HG02884 (cell line): ENCODE measurements around the gene SLC2A3.
A peak's percentile ranks its signal among the peaks of the same experiment; 100 is the strongest.
"Not testable (repeated sequence)": the region's sequence is repeated elsewhere in the genome, so short reads cannot be mapped to it uniquely, and the experiment has no call there.

Experiments used
- ATAC-seq: cut with Tn5 transposase; IDR thresholded peaks from one replicate; pipeline ENCODE4 v1.9.1; 2021; ENCODE audit warnings: mild to moderate bottlenecking, moderate library complexity; ENCODE audit not compliant: unreplicated experiment

SLC2A3 gene

GRCh38 chr12:7951671-7952070 lies 15.7 kb upstream of the SLC2A3 start:
- no peak for ATAC-seq

GRCh38 chr12:7950230-7950943 lies 14.4 kb upstream of the SLC2A3 start:
- not testable (repeated sequence) for ATAC-seq

DNA sequence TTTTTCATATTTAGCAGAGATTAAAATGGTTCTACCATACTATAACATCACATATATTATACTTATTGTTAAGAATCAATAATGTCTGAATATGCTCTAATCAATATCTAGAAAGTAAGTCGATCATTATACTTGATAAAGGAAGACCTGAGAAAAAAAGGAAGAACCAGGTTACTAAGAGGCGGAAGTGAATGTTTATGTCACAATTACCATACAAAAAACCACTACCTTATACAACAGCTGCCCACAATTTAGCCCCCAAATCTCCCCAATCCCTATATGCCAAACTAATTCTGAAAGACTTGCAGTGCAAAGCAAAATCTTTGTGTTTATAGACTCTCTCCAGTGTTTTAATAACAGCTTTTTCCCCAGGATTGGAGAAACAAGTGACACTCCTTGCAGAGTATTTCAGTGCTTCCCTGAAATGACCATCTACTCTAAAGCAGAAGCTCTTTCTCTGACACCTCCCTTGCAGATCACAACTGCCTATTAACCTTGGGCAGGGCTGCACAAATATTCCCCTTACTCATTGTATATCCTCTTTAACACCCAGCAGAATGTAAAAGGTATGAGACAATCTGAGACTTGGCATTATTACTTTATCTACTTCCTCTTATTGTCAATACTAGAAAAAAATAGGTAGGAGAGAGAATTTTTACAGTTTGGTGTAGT lies 12.7 kb upstream of the SLC2A3 start:
- no peak for ATAC-seq

- ATAC-seq, result no peak
Observed at GRCh38 chr12:7947011-7947410, 11.0 kb upstream of the SLC2A3 start.

GRCh38 chr12:7944760-7945159 lies 8.8 kb upstream of the SLC2A3 start:
- ATAC-seq, result not testable (repeated sequence)

DNA sequence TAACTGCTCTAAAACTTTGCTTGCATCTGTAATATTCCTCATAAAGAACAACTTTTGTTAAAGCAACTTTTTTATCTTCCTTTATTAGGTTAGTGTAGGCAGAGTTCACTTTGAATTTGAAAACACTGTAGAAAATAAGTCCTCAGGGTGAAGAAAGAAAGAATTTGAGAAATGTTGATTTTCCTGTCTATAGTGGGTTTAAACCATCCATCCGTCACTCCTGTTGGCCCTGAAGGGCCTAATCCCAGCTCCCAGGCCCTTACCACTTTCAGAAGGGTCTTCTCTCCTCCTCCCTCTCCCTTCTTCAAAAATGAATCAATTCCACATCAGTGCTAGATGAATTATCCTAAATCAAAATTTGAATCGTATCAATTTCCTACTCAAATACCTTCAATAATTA lies 4.9 kb upstream of the SLC2A3 start:
- no peak for ATAC-seq

- ATAC-seq, result no peak
Observed at GRCh38 chr12:7937833-7938506, 2.0 kb upstream of the SLC2A3 start.

- ATAC-seq, result no peak
Observed at GRCh38 chr12:7934889-7935492, 996 bp downstream of the SLC2A3 start.

- ATAC-seq, result no peak
Observed at GRCh38 chr12:7934091-7934888, 1.7 kb downstream of the SLC2A3 start.

DNA sequence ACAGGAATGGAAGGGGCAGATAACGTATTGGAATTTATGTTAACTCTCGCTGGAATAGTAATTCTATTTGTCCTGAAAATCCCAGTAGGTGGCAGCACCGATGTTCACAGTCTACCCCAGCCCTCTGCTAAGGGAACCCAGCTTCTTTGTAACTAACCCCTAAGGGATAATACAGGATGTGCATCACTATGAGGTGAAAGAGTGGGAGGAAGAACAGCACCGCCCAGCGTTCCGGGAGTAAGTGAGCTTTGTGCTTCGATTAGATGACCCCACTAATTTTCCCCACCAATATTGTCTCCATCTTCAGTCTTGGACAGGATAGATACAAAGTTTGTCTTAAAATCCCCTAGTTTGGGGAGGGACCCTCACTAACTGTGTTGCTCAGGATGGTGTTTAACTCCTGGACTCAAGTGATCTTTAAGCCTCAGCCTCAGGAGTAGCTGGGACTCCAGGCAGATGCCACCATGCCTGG lies 2.7 kb downstream of the SLC2A3 start:
- peak; percentile 80 for ATAC-seq

- ATAC-seq, result not testable (repeated sequence)
Observed at GRCh38 chr12:7932599-7933240, 3.3 kb downstream of the SLC2A3 start.

- ATAC-seq, result no peak
Observed at GRCh38 chr12:7929083-7929792, 6.7 kb downstream of the SLC2A3 start.

GRCh38 chr12:7927470-7927869 lies 8.5 kb downstream of the SLC2A3 start:
- no peak for ATAC-seq

DNA sequence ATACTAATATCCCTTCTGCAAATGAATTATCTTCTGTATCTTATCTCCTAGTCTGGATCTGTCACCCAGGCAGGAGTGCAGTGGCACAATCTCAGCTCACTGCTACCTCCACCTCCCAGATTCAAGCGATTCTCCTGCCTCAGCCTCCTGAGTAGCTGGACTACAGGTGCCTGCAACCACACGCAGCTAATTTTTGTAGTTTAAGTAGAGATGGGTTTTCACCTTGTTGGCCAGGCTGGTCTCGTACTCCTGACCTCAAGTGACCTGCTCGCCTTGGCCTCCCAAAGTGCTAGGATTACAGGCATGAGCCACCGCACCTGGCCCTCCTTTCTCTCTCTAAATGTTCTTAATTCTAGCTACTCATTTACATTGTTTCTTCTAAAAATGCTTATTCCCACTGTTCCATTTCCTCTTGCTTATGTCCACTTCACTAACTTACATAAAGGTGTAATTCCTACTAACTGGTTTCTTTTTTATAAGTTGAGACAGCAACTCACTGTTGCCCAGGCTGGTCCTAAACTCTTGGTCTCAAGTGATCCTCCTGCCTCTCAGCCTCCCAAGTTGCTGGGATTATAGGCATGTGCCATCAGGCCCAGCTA lies 9.8 kb downstream of the SLC2A3 start:
- ATAC-seq, result not testable (repeated sequence)

GRCh38 chr12:7923241-7924236 lies 12.4 kb downstream of the SLC2A3 start:
- no peak for ATAC-seq

GRCh38 chr12:7921181-7921580 lies 14.8 kb downstream of the SLC2A3 start:
- ATAC-seq, result not testable (repeated sequence)

- not testable (repeated sequence) for ATAC-seq
Observed at GRCh38 chr12:7918268-7918590, 17.8 kb downstream of the SLC2A3 start.
